Measurements from ENCODE around the gene MFSD11.
"Not testable (repeated sequence)": the region's sequence is repeated elsewhere in the genome, so short reads cannot be mapped to it uniquely, and the experiment has no call there.

The MFSD11 gene

GRCh38 chr17:76737676-76738467, at the start of gene MFSD11:
Gene MFSD11 (plus strand): TSS chr17:76738119. CDS start chr17:76738353, 234 bp downstream.
- peak; percentile 93 for DNase-seq

- DNase-seq, result no peak
Measured at GRCh38 chr17:76688165-76688622, 49.7 kb upstream of the MFSD11 start.

- DNase-seq, result no peak
Measured at GRCh38 chr17:76689859-76690258, 48.1 kb upstream of the MFSD11 start.

GRCh38 chr17:76690596-76691280, 47.2 kb upstream of the MFSD11 start:
- no peak for DNase-seq

- DNase-seq, result no peak
Measured at GRCh38 chr17:76691379-76692191, 46.3 kb upstream of the MFSD11 start.

- no peak for DNase-seq
Measured at GRCh38 chr17:76695059-76695831, 42.7 kb upstream of the MFSD11 start.

- no peak for DNase-seq
Measured at GRCh38 chr17:76696763-76697701, 40.9 kb upstream of the MFSD11 start.

- DNase-seq, result no peak
Measured at GRCh38 chr17:76697702-76698465, 40.0 kb upstream of the MFSD11 start.

- DNase-seq, result not testable (repeated sequence)
Measured at GRCh38 chr17:76698466-76698977, 39.4 kb upstream of the MFSD11 start.

- DNase-seq, result no peak
Measured at GRCh38 chr17:76700270-76700616, 37.7 kb upstream of the MFSD11 start.

GRCh38 chr17:76700617-76701470, 37.1 kb upstream of the MFSD11 start:
- DNase-seq, result no peak

- no peak for DNase-seq
Measured at GRCh38 chr17:76701471-76701967, 36.4 kb upstream of the MFSD11 start.

- no peak for DNase-seq
Measured at GRCh38 chr17:76702076-76702475, 35.8 kb upstream of the MFSD11 start.

GRCh38 chr17:76702941-76703637, 34.8 kb upstream of the MFSD11 start:
- no peak for DNase-seq

GRCh38 chr17:76704805-76705204, 33.1 kb upstream of the MFSD11 start:
- DNase-seq, result no peak

- DNase-seq, result no peak
Measured at GRCh38 chr17:76706817-76707216, 31.1 kb upstream of the MFSD11 start.

GRCh38 chr17:76707985-76708807, 29.7 kb upstream of the MFSD11 start:
- no peak for DNase-seq

Data from activated naive CD4-positive, alpha-beta T cell treated with anti-CD3 and anti-CD28 coated beads, Interleukin-2, amount 50 U/mL, for 16 hours (primary cell).